HG03558 (cell line): Measurements from ENCODE around the gene SLC16A2.
"Not testable (repeated sequence)": the region's sequence is repeated elsewhere in the genome, so short reads cannot be mapped to it uniquely, and the experiment has no call there.

Experiments used
- ATAC-seq: cut with Tn5 transposase; IDR thresholded peaks from one replicate; pipeline ENCODE4 v1.9.1; 2021; ENCODE audit warnings: moderate number of reproducible peaks; ENCODE audit not compliant: unreplicated experiment; ENCODE audit errors: extremely low read depth

The SLC16A2 gene

GRCh38 chrX:74500555-74500954 lies 79.3 kb downstream of the SLC16A2 start:
- ATAC-seq = no peak

- ATAC-seq = no peak
Observed at GRCh38 chrX:74505437-74505836, 84.1 kb downstream of the SLC16A2 start.

- peak; percentile 94 for ATAC-seq
Observed at GRCh38 chrX:74506317-74507115, 85.2 kb downstream of the SLC16A2 start.

- no peak for ATAC-seq
Observed at GRCh38 chrX:74507191-74507590, 85.9 kb downstream of the SLC16A2 start.

- no peak for ATAC-seq
Observed at GRCh38 chrX:74509989-74510388, 88.7 kb downstream of the SLC16A2 start.

GRCh38 chrX:74510401-74510800 lies 89.1 kb downstream of the SLC16A2 start:
- no peak for ATAC-seq

- ATAC-seq = no peak
Observed at GRCh38 chrX:74511704-74512103, 90.4 kb downstream of the SLC16A2 start.

- ATAC-seq = no peak
Observed at GRCh38 chrX:74514384-74514783, 93.1 kb downstream of the SLC16A2 start.

GRCh38 chrX:74515356-74515755 lies 94.1 kb downstream of the SLC16A2 start:
- no peak for ATAC-seq

GRCh38 chrX:74516013-74516412 lies 94.7 kb downstream of the SLC16A2 start:
- ATAC-seq = not testable (repeated sequence)

- ATAC-seq = no peak
Observed at GRCh38 chrX:74519870-74520269, 98.6 kb downstream of the SLC16A2 start.

- ATAC-seq = no peak
Observed at GRCh38 chrX:74520291-74520690, 99.0 kb downstream of the SLC16A2 start.

- ATAC-seq = no peak
Observed at GRCh38 chrX:74520896-74521295, 99.6 kb downstream of the SLC16A2 start.

GRCh38 chrX:74521961-74522751 lies 100.9 kb downstream of the SLC16A2 start:
- no peak for ATAC-seq

- no peak for ATAC-seq
Observed at GRCh38 chrX:74523224-74523623, 101.9 kb downstream of the SLC16A2 start.

GRCh38 chrX:74523870-74524735 lies 102.8 kb downstream of the SLC16A2 start:
- no peak for ATAC-seq

GRCh38 chrX:74525116-74525515 lies 103.8 kb downstream of the SLC16A2 start:
- no peak for ATAC-seq

- ATAC-seq = no peak
Observed at GRCh38 chrX:74526764-74527163, 105.5 kb downstream of the SLC16A2 start.

- ATAC-seq = no peak
Observed at GRCh38 chrX:74527350-74527749, 106.1 kb downstream of the SLC16A2 start.

- no peak for ATAC-seq
Observed at GRCh38 chrX:74529311-74529710, 108.0 kb downstream of the SLC16A2 start.

- ATAC-seq = no peak
Observed at GRCh38 chrX:74531081-74531480, 109.8 kb downstream of the SLC16A2 start.
